GM18861 (cell line): Measurements from ENCODE around the gene CABLES2.

ENCODE experiments used
- ATAC-seq: cut with Tn5 transposase; IDR thresholded peaks from one replicate; pipeline ENCODE4 v1.9.1; 2021; ENCODE audit not compliant: unreplicated experiment

The CABLES2 gene, protein sequence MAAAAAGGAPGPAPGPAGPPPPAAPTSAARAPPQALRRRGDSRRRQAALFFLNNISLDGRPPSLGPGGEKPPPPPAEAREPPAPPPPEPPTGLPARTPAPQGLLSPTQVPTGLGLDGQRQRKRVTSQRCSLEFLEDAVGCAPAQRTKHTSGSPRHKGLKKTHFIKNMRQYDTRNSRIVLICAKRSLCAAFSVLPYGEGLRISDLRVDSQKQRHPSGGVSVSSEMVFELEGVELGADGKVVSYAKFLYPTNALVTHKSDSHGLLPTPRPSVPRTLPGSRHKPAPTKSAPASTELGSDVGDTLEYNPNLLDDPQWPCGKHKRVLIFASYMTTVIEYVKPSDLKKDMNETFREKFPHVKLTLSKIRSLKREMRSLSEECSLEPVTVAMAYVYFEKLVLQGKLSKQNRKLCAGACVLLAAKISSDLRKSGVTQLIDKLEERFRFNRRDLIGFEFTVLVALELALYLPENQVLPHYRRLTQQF

DNA sequence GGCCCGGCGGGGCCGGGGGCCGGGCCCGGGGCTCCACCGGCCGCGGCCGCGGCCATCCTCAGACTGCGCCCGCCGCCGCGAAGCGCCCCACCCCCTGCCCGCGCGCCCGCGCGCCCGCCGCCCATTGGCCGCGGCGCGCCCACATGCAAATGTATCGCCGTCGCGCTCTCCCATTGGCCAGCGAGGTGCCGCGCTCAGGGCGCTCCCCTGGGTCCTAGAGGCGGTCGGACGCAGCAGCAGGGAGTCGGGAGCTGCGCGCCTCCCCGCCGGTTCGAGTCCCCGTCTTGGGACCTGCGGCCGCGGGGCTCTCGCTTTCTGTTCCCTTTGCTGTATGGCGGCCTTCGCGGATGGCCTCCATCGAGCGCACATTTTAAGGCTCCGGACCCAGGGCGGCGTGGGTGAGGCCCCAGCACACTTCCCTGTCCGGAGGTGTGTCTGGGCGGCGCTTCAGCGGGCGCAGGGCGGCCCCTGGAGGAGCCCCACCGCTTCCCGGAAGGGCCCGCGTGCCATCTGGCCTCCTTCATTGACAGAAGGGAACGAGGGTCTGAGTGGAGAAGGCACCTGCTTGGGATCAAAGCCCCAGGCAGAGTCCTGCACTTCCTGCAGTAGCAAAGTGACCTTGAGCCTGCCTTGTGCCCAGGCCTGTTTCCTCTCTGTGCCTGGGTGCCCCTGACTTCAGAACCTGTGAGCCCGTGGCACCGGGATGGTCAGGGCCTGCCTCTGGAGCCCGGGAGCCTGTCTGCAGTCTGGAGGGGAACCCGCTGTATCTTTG lies at the start of gene CABLES2:
TSS of gene CABLES2 (minus strand) at position 65 of the 772 bp plus-strand sequence. CDS start at position 56, 9 bp downstream.
- ATAC-seq = peak; percentile 78

DNA sequence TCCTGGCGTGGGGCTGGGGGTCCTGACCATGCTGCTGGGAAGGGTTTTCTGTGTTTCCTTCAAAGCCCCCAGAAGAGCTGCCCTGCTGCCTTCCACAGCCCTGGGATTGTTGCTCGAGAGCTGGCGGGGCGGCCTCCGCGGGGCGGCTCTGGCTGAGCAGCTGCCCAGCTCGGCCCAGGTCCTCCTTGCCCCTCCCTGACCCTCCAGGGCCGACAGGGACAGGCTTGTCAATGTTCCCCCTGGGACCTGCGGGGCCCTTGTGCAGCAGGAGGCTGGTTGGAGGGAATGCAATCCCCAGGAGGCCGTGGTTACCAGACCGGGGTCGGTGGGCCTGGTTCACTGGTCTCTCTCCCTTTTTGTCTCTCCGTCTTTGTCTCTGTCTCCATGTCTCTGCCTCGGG lies 48.8 kb upstream of the CABLES2 start:
- no peak for ATAC-seq

DNA sequence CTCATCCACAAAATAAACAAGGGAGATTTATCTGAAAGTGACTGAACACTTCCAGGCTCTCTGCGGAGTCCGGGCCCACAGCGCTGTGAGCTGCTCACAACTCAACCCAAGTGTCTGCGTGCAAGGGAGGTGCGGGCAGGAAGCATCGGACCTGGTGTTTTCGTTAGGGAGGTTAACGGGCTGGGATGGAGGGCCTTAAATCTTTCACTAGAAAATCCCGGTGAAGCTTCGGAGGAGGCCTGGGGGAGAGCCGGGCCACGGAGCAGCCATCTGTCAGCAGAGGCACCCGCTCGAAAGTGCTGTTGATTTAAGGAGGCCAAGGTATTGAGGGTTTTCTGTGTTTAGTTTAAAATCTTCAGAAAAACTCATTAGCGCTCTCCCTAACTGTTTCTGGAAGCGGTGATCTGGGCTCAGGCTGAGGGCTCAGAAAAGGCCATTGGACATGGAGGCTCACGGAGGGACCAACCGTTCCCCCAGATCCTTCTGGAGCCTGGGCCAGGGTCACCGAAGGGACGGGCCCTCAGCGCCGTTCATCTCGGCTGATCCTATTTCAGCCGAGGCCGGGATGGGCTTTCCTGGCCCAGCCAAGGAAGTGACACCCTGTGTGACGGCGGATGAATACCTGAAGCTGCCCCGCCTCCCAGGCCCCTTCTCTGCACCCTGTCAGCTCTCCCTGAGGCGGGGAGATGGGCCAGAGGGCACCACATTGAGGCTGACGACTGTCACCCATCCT lies 48.0 kb upstream of the CABLES2 start:
- no peak for ATAC-seq

DNA sequence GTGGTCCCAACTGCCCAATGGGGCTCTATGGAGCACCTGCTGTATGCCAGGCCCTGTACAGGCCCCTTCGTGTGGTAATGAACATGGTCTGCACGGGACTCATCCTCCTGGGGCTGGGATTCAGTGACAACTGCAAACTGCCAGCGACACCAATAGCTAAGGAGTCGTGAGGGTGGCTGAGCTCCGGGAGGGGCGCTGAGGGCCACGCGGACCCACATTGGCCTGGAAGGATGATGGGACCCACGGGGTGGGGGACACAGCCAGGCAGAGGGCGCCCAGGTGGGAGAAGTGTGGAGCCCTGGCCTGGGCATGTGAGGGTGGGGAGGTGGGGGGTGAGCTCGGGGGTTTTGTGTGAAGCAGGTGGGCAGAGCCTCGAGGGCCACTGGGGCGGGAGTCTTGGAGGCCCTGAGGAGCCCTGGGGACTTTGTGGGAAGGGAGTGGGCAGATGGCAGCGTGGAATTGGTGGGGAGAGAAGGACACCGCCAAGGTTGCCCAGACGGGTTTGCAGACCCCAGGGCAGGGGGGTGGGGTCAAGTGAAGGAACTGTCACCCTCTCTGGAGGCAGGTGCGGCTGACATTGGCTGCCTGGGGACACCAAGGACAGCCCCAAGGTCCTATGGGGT lies 46.2 kb upstream of the CABLES2 start:
- ATAC-seq = no peak

DNA sequence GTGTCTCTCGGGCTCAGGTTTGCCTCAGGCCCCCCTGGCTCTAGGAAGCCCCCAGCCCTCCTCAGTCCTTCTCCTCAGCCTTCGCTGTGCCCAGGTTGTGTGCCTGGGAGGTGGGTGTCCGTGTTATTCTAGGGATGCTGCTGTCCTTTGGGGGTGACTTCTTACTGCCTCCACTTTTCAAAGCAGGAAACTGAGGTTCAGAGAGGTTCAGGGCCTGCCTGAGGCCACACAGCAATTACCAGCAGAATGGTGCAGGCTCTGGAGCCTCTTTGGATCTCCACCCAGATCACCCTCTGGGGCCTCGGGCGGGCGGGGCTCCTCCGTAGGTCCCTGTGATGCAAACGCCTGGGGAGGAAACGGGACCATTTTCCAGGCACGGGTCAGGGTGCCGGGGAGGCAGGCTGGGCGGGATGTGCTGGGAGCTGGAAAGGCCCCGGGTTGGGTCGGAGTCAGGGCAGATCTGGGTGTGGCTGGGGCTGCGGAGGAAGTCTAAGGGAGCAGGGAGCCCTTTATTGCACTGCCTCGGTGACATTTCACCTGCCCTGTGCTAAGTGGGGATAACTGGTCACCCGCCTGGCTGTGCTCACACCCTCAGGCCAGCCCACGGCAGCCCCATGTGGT lies 45.5 kb upstream of the CABLES2 start:
- ATAC-seq = no peak

DNA sequence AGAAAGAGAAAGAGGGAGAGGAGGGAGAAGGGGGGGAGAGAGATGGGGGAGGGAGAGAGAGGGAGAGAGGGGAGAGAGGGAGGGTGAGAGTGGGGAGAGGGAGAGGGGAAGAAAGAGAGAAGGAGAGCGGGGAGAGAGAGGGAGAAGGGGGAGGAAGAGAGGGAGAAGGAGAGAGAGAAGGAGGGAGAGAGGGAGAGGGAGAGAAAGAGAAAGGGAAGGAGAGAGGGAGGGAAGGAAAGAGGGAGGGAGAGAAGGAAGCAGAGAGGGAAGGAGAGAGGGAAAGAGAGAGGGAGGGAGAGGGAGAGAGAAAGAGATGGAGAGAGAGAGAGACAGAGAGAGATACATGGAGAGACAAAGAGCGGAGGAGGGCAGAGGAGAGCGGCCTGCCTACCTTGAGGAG lies 44.9 kb upstream of the CABLES2 start:
- no peak for ATAC-seq

DNA sequence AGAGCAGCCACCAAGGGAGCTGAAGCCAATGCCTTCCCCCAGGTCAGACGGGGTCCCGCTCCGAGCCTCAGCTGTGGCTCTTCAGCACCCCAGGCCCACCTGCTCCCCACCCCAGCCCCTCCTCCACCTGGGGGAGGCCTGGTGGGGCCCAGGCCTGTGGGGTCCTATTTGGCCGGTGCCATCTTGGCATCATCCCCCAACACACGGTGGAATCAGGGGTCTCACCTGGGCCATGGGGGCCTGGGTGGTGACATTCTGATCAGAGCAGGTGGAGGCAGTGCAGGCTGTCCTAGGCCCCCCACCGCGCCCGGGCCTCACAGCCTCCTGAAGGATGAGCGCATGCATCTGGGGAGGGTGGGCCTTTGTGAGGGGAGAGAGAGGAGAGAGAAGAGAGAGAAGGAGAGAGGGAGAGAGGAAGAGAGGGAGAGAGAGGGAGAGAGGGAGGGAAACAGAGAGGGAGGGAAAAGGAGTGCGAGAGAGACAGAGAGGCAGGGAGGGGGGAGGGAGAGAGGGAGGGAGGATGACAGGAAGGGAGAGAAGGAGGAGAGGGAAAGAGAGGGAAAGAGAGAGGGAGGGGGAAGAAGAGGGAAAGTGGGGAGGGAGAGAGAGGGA lies 44.2 kb upstream of the CABLES2 start:
- no peak for ATAC-seq

DNA sequence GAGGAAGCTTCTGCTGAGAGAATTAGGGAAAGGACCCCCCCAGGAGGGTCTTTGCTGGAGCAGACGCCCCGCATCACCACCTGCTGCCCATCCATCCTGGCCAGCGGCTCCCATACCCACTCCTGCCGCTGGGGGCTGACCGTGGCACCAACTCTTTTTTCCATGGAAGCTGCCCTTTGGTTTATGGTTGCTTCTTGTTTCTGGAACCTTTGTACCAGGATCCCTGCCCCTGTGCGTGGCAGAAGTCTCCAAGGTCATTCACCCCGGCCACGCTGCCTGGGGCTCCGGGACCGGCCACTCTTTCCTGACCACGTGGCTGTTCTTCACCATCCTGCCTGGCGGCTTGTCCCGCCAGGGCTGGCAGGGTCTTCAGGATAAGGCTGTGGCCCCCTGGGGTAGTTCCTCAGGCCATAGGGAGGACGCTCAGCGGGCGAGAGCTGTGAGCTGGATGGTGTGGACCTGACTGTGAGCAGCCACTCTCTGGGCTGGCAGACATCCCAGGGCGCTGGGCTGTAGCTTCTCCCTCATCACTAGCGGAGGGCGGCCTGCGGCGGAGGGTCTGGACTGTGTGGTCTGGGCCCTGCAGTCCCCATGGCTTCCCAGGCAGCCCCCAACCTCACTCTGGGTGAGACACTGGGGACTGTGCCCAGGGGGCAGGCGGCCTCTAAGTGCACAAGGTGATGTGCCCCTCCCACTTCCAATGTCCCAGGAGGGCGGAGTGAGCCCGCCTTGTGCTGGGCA lies 43.0 kb upstream of the CABLES2 start:
- no peak for ATAC-seq

DNA sequence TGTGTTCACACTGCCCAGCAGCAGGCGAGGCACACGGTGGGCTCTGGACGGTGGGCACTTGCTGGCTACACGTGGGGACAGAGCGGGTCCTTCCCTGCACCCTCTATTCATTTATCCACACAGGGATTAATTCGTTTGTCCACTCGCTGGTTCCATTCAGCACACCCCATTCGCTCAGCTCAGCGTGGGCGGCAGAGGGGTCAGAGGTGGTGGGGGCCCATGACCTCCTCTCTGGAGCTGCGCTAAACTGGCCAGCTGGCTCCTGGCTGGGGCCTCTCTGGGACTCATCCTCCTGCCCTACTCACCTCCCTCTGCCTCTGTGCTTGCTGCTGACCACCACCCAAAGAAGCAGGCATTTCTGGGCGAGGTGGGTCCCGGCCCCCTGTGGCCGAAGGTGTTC lies 41.7 kb upstream of the CABLES2 start:
- ATAC-seq = no peak

DNA sequence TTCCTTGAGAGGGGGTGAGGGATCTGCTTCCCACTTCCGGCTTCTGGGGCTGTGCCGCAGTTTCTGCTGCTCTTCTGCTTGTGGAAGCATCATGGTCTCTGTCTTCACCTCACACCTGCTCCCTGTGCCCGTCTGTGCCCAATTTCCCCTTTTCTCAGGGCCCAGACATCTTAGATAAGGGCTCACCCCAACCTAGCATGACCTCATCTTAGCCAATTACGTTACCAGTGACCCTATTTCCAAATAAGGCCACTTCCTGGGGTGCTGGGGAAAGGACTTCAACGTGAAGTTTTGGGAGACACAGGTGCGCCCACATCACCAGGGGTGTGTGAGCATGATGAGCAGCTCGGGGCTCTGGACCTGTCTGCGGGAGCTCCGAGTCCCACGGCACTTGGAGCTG lies 41.0 kb upstream of the CABLES2 start:
- no peak for ATAC-seq

DNA sequence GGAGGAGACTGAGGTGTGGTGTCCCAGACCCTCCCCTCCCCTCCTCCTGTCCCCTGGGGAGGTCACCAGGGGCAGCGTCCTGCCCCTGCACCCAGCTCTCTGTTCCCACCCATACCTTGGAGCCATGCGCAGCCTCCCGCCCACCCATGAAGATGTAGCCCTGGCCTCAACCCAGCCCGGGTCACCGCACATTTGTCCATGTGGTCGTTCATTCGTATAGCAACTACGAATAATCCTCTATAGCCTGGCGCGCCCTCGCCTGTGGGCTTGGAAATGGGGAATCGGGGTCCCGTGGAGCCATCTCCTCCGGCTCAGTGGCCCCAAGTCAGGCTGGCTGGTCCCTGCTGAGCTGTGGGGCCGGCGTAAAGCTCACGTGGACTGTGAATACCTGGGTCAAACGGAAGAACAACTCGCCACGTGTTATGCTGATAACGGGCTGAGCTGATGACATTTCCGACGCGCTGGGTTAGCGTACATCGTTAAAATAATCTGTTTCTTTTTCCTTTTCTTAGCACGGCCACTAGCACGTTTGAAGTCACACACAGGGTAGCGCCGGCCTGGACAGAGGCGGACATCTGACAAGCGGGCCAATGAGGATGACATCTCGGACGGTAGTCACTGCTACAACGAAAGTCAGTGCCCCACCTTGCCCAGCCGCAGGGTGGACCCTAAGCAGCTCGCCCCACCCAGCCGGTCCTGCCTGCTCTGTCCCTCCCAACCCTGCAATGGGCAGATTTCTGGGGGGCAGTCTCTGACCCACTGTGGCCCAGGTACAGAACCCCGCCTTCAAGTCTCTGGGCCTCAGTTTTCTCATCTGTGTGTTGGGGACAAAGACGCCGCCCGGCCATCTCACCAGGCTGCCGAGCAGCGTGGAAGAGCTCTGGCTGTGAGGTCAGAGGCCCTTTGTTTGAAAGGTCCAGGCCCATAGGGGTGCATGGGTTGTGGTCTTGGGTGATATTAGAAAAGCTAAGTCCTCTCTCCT lies 40.1 kb upstream of the CABLES2 start:
- ATAC-seq = no peak

DNA sequence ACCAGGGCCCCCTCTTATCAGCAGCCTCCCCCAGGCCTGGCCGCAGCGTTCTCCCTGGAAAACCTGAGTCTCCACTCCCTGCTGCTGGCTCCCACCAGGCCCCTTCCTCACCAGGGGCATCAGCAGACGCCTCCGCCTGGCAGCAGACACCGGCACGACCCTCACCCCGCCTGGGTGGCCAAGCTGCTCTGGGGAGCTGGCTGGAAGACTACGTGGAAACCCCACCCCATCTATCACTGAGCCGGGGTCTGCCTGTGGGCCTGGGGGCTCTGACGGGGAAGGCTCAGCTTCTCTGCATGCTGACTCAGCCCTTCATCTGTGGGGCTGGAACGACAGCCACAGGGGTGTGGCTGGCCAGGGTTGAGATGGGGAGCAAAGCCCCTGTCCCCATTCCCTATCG lies 39.4 kb upstream of the CABLES2 start:
- ATAC-seq = no peak

DNA sequence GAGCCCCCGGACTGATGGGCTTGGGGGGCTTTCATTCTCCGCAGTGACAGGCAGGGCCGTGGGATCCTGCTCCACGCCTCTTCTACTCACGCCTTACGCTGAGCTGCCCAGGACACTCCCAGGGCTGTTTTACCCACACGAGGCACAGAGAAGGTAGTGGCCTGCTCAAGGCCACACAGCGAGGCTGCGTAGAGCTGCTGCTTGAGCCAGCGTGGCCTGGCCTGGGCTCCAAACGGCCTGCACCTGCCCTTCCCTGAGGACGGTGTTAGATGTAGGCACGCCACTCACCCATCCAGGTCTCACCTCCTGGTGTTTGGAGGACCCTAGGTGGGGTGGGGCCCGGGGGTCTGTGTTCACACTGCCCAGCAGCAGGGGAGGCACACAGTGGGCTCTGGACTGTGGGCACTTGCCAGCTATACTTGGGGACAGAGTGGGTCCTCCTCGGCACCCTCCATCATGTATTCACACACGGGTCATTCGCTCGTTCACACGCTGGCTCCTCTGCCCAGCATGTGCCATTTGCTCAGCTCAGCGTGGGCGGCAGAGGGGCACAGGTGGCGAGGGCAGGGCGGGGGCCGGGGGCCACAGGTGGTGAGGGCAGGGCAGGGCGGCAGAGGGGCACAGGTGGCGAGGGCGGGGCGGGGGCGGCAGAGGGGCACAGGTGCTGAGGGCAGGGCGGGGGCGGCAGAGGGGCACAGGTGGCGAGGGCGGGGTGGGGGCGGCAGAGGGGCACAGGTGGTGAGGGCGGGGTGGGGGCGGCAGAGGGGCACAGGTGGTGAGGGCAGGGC lies 38.7 kb upstream of the CABLES2 start:
- no peak for ATAC-seq

DNA sequence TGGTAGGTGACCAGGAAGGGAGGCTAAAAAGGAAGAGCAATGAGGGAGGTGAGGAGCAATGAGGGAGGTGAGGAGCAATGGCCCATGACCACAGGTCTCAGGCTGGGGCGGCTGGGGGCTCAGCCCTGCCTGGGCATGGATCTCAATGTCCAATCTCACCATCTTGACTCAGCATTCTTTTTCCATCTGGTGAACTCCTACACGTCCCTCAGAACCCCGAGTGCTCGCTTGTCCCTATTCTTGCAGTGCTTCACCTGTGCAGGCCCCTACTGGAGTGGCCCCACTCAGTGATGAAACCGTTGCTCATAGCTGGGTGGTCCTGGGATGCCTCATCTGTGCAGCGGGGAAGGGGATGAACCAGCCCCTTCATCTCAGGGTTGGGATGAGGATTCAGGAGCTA lies 37.2 kb upstream of the CABLES2 start:
- no peak for ATAC-seq

DNA sequence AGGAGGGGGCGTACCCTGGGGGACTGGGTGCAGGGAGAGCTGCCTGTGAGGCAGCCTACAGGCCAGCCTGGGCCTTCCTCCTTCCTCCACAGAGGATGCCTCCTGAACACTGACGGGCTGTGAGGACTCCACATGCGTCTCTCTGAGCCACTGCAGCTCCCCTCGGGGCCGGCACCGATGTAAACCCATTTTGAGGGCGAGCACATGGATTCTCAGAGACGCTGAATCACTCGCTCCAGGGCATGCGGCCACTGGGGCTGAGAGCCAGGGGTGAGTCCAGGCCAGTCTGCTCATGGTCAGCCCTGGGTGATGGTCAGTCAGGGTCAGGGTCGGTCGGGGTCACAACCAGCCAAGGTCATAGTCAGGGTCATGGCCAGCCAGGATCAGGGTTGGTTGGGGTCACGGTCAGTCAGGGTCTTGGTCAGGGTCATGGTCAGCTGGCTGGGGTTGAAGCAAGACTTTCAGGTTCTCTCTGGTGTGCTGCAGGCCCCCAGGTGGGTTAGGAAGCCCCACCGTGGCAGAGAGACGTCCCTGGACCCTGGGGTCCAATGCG lies 35.0 kb upstream of the CABLES2 start:
- ATAC-seq = no peak

DNA sequence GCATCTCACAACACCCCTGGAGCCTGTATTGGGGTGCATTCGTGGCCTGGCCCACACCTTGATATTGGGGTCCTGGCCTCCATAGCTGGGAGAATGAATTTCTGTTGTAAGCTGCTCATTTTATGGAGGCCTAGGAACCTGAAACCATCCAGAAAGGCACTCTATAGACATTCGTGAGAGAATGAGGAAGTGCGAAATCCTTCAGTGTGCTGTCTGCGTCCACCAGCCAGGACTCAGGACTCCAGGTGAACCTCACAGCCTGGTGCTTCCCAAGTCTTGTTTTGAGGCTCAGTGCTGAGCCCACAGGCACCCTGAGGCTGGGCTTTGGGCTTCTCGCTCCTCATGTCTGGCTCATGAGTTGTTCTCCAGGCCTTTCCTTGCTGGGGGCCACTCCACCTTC lies 32.1 kb upstream of the CABLES2 start:
- no peak for ATAC-seq

DNA sequence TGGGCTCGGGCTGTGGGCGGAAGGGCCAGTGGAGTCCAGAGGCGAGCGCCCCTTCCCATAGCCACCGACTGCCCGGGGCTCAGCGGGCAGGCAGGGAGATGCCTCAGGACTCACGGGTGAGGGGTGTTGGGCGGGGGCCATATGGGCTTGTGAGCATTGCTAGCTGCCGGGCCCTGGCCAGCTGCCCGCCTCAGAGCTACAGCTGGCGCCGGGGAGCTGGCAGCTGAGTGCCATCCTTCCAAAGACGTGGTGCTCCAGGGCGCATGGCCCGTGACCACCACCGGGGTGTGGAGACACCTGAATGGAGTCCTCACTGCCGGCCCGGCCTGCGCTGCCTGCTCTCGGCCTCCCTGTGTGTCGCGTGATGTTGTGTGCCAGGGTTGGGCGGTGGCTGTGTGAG lies 30.8 kb upstream of the CABLES2 start:
- no peak for ATAC-seq
